ENCODE data around the gene SLC2A9. TPM values are rescaled to one million over a fixed set of nuclear protein-coding genes. Genes with fewer than 3 reads are reported as not detected.

The SLC2A9 gene
- total and polyA plus RNA-seq, 2 of the 4 experiments (the other 2 are of a cell fraction): 0.72 to 2.1 TPM

DNA sequence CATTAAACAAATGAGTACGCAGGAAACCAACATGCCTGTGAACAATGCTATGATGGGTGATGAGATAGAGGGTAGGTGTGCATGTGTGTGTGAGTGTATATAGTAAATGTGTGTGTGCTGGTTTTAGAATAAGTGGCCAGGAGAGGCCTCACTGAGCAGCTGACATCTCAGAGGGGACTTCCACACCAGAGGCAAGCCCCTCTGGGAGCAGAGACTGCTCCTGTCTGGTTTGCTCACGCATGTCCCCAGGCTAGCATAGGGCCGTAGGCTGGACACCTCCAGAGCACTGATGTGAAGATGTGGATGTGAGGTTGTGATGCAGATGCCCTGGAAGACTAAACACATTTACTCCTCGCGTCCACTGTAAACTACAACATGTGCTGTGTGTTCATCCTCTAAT is 135.3 kb downstream of the SLC2A9 start:
- H3K4me3 ChIP-seq (ENCODE audit: insufficient read depth, low read depth, low read length): no peak overlapping the region
- H3K4me1 ChIP-seq (ENCODE audit: control insufficient read depth, insufficient read depth, low read length): no peaks in the 10 kb centered on the region
- no peak overlapping the region for H3K14ac ChIP-seq (replicated peaks; ENCODE audit: low read depth, low read length)
- ATAC-seq (ENCODE audit: low read depth): no peak
- ChIA-PET CTCF (no interaction called here), POLR2A (ENCODE audit: unreplicated experiment) (no interaction called here)
- no peak overlapping the region for H2BK120ac ChIP-seq (ENCODE audit: low read depth, low read length)
- H4K91ac ChIP-seq (ENCODE audit: insufficient read depth, low read depth, low read length): no peak overlapping the region
- no peak overlapping the region for H2AK5ac ChIP-seq (ENCODE audit: low read depth, low read length)
- H3K79me1 ChIP-seq (ENCODE audit: low read depth in 1 of 2, low read length in 2 of 2): no peaks in the 10 kb centered on the region
- no peak overlapping the region for H3K23ac ChIP-seq (ENCODE audit: low read depth, low read length)
- intact Hi-C loops (cut with micrococcal nuclease): no loop called here
- H2BK15ac ChIP-seq (ENCODE audit: low read depth, low read length): no peak overlapping the region
- no peak overlapping the region for H3K9ac ChIP-seq (ENCODE audit: low read depth, low read length)
- H4K20me1 ChIP-seq (ENCODE audit: insufficient read depth, low read length): no peaks in the 10 kb centered on the region
- H3K56ac ChIP-seq (ENCODE audit: extremely low read depth, insufficient read depth, low read length): no peak overlapping the region
- H3K36me3 ChIP-seq (ENCODE audit: control insufficient read depth, insufficient read depth, low read length): no peaks in the 10 kb centered on the region
- in situ Hi-C loops (cut with MboI; ENCODE audit: low sequenced_read_pairs): no loop called here
- no TSS peak for BruUV-seq (replicated peaks)
- no peaks in the 10 kb centered on the region; the same call in 1 of the 2 replicates for H3K27me3 ChIP-seq (ENCODE audit: control insufficient read depth, insufficient read depth, low read length)
- no peak overlapping the region for H4K8ac ChIP-seq (ENCODE audit: low read depth in 2 of 2, low read length in 2 of 2)
- H3K9me3 ChIP-seq (ENCODE audit: control insufficient read depth, insufficient read depth, low read length): no peaks in the 10 kb centered on the region
- WGBS, 2 experiments (ENCODE audit: extremely low coverage in 2 of 2, insufficient read length in 1 of 2): no CpG with 5 or more reads among the region's 5 CpGs
- no peak overlapping the region for H2AK9ac ChIP-seq (replicated peaks; ENCODE audit: low read depth, low read length, poor library complexity)
- H2AFZ ChIP-seq (replicated peaks; ENCODE audit: low read length, poor library complexity): no peak overlapping the region
- no peak for DNase-seq
- H3K4me2 ChIP-seq (ENCODE audit: low read depth, low read length): no peak overlapping the region
- no peak overlapping the region for H3K27ac ChIP-seq (ENCODE audit: insufficient read depth, low read length)
- H3K9me1 ChIP-seq (ENCODE audit: insufficient read depth, low read length): no peaks in the 10 kb centered on the region; the same call in 1 of the 2 replicates
- no peak overlapping the region for H3K4ac ChIP-seq (ENCODE audit: low read depth, low read length)
- H4K5ac ChIP-seq (ENCODE audit: low read depth, low read length): no peak overlapping the region
- H2BK20ac ChIP-seq (ENCODE audit: low read depth, low read length): no peak overlapping the region
- H3K18ac ChIP-seq (ENCODE audit: low read depth, low read length): no peak overlapping the region
- TF ChIP-seq RFX5 (IDR thresholded peaks at IDR 0.05; ENCODE audit: low read depth, low read length): no peak
- no peak for TF ChIP-seq RCOR1 (IDR thresholded peaks at IDR 0.05; ENCODE audit: insufficient replicate concordance, low read length)
- TF ChIP-seq, protein P1, sequence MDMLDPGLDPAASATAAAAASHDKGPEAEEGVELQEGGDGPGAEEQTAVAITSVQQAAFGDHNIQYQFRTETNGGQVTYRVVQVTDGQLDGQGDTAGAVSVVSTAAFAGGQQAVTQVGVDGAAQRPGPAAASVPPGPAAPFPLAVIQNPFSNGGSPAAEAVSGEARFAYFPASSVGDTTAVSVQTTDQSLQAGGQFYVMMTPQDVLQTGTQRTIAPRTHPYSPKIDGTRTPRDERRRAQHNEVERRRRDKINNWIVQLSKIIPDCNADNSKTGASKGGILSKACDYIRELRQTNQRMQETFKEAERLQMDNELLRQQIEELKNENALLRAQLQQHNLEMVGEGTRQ (IDR thresholded peaks at IDR 0.05; ENCODE audit: low read depth, low read length): no peak
- TF ChIP-seq, protein P2, sequence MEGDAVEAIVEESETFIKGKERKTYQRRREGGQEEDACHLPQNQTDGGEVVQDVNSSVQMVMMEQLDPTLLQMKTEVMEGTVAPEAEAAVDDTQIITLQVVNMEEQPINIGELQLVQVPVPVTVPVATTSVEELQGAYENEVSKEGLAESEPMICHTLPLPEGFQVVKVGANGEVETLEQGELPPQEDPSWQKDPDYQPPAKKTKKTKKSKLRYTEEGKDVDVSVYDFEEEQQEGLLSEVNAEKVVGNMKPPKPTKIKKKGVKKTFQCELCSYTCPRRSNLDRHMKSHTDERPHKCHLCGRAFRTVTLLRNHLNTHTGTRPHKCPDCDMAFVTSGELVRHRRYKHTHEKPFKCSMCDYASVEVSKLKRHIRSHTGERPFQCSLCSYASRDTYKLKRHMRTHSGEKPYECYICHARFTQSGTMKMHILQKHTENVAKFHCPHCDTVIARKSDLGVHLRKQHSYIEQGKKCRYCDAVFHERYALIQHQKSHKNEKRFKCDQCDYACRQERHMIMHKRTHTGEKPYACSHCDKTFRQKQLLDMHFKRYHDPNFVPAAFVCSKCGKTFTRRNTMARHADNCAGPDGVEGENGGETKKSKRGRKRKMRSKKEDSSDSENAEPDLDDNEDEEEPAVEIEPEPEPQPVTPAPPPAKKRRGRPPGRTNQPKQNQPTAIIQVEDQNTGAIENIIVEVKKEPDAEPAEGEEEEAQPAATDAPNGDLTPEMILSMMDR (conservative IDR thresholded peaks at IDR 0.05; ENCODE audit: low read depth, low read length): no peak
- no peak for TF ChIP-seq FOS (IDR thresholded peaks at IDR 0.05; ENCODE audit: low read depth, low read length)
- TF ChIP-seq BHLHE40 (IDR thresholded peaks at IDR 0.05; ENCODE audit: low read depth, low read length): no peak
- no peak for TF ChIP-seq MAFK (IDR thresholded peaks at IDR 0.05; ENCODE audit: low read depth, low read length)
- no peak for TF ChIP-seq MAZ (IDR thresholded peaks at IDR 0.05; ENCODE audit: borderline replicate concordance, low read depth, low read length)
- TF ChIP-seq ELK1 (IDR thresholded peaks at IDR 0.05; ENCODE audit: borderline replicate concordance, low read depth, low read length): no peak
- no peak for TF ChIP-seq CHD1 (IDR thresholded peaks at IDR 0.05; ENCODE audit: low read depth, low read length)
- TF ChIP-seq NFE2L2 (IDR thresholded peaks at IDR 0.05; ENCODE audit: low read depth, low read length): no peak
- no peak for TF ChIP-seq RAD21 (IDR thresholded peaks at IDR 0.05; ENCODE audit: low read length)
- no peak overlapping the region for H2BK5ac ChIP-seq (ENCODE audit: low read depth, low read length, poor library complexity, severe bottlenecking)
- dilution Hi-C loops (cut with HindIII; ENCODE audit: low sequenced_read_pairs, unreplicated experiment): no loop called here
